Keratinocyte (primary cell): Measurements from ENCODE around the gene RYR1. TPM values are rescaled to one million over a fixed set of nuclear protein-coding genes. Genes with fewer than 3 reads are reported as not detected.

Source experiments
- DNase-seq: peaks from one replicate; pipeline ENCODE4 v3.0.0-alpha.2; 2011; ENCODE audit warnings: low read depth, missing footprints, low spot score
- FAIRE-seq: peaks from 2 replicates; lab custom pipeline; 2011; peaks lifted over from hg19 to GRCh38; lab: Jason Lieb, UNC
- H2AFZ ChIP-seq: 2 replicates; pipeline ENCODE4 v1.6.0; 2012; ENCODE audit warnings: low read length, control low read depth, inconsistent platforms; ENCODE audit not compliant: control insufficient read depth
- H3K27ac ChIP-seq: 2 replicates; pipeline ENCODE4 v1.5.1; 2011; ENCODE audit warnings: low read length; ENCODE audit not compliant: control insufficient read depth, insufficient read depth
- H3K27me3 ChIP-seq: 3 replicates; pipeline ENCODE4 v1.6.0; 2011; ENCODE audit warnings: low read length; ENCODE audit not compliant: control insufficient read depth, insufficient read depth; ENCODE audit errors: extremely low read depth
- H3K36me3 ChIP-seq, 2 experiments: 2 replicates in 1 of 2; 3 replicates in 1 of 2; pipeline ENCODE4 v1.5.1; 2011; ENCODE audit warnings: low read length in 2 of 2, mild to moderate bottlenecking in 1 of 2; ENCODE audit not compliant: control insufficient read depth in 2 of 2, insufficient read depth in 2 of 2; ENCODE audit errors: extremely low read depth in 1 of 2
- H3K4me1 ChIP-seq: 3 replicates; pipeline ENCODE4 v1.5.1; 2011; ENCODE audit warnings: low read length; ENCODE audit not compliant: control insufficient read depth, insufficient read depth; ENCODE audit errors: extremely low read depth
- H3K4me2 ChIP-seq: 3 replicates; pipeline ENCODE4 v1.6.0; 2011; ENCODE audit warnings: low read depth, low read length; ENCODE audit not compliant: control insufficient read depth, insufficient read depth; ENCODE audit errors: extremely low read depth
- H3K4me3 ChIP-seq, 3 experiments: fragments of 200-600 bp in 1 of 3; sonication (generic) in 1 of 3; 2 replicates in 2 of 3; 3 replicates in 1 of 3; pipeline ENCODE4 v1.5.1; 2011 to 2016; ENCODE audit warnings: low read length in 3 of 3, mild to moderate bottlenecking in 3 of 3, control low read depth in 2 of 3, inconsistent platforms in 1 of 3, low read depth in 1 of 3, mixed read lengths in 1 of 3, mixed run types in 1 of 3, moderate library complexity in 1 of 3; ENCODE audit not compliant: control insufficient read depth in 2 of 3, insufficient read depth in 2 of 3; ENCODE audit errors: extremely low read depth in 1 of 3
- H3K79me2 ChIP-seq: 2 replicates; pipeline ENCODE4 v1.6.0; 2012; ENCODE audit warnings: low read length; ENCODE audit not compliant: control insufficient read depth, insufficient read depth
- H3K9ac ChIP-seq: 3 replicates; pipeline ENCODE4 v1.6.0; 2011; ENCODE audit warnings: low read length; ENCODE audit not compliant: control insufficient read depth, insufficient read depth; ENCODE audit errors: extremely low read depth
- H3K9me1 ChIP-seq: 3 replicates; pipeline ENCODE4 v1.6.0; 2011; ENCODE audit warnings: low read length; ENCODE audit not compliant: control insufficient read depth, insufficient read depth; ENCODE audit errors: extremely low read depth
- H3K9me3 ChIP-seq: 2 replicates; pipeline ENCODE4 v1.5.1; 2012; ENCODE audit warnings: low read depth, low read length; ENCODE audit not compliant: control insufficient read depth
- H4K20me1 ChIP-seq: 3 replicates; pipeline ENCODE4 v1.6.0; 2011; ENCODE audit warnings: low read length; ENCODE audit not compliant: control insufficient read depth, insufficient read depth; ENCODE audit errors: extremely low read depth
- CTCF ChIP-seq, 3 experiments: IDR thresholded peaks in 1 of 3; conservative IDR thresholded peaks in 1 of 3; optimal IDR thresholded peaks in 1 of 3; 2 replicates in 2 of 3; 3 replicates in 1 of 3; pipeline versions ENCODE3 to v1.5.1; 2011; ENCODE audit warnings: low read length in 3 of 3, mild to moderate bottlenecking in 3 of 3, moderate library complexity in 2 of 3, control low read depth in 1 of 3, inconsistent platforms in 1 of 3; ENCODE audit not compliant: insufficient read depth in 2 of 3; ENCODE audit errors: extremely low read depth in 1 of 3
- EZH2 ChIP-seq: IDR thresholded peaks from one replicate; pipeline ENCODE4 v1.6.1; 2012; ENCODE audit warnings: inconsistent platforms, mild to moderate bottlenecking, low read length, moderate library complexity
- dilution Hi-C: fragments of 300-500 bp; cut with MboI; formaldehyde crosslinking; loops from one replicate; pipeline ENCODE4 v1.7.0; 2020; ENCODE audit warnings: low sequenced_read_pairs; ENCODE audit not compliant: extremely low pct_ligation_motif_present
- polyA plus RNA-seq, 5 experiments: library from polyadenylated mRNA; depleted of rRNA in 3 of 5; stranded (reverse) in 3 of 5; stranded (forward) in 1 of 5; unstranded in 1 of 5; fragments of >200 nt; gene quantifications; 1 replicate in 1 of 5; 2 replicates in 3 of 5; 3 replicates in 1 of 5; pipeline versions ENCODE4 v1.2.1 to v1.2.3, GENCODE V29; 2011 to 2012; ENCODE audit warnings: missing spikeins in 2 of 5, low read depth in 1 of 5, low replicate concordance in 1 of 5

Gene RYR1
- polyA plus RNA-seq, 1 donor (not counting 4 experiments of a cell fraction or from before 2014, with no cell fraction given), result 0.41 TPM

DNA sequence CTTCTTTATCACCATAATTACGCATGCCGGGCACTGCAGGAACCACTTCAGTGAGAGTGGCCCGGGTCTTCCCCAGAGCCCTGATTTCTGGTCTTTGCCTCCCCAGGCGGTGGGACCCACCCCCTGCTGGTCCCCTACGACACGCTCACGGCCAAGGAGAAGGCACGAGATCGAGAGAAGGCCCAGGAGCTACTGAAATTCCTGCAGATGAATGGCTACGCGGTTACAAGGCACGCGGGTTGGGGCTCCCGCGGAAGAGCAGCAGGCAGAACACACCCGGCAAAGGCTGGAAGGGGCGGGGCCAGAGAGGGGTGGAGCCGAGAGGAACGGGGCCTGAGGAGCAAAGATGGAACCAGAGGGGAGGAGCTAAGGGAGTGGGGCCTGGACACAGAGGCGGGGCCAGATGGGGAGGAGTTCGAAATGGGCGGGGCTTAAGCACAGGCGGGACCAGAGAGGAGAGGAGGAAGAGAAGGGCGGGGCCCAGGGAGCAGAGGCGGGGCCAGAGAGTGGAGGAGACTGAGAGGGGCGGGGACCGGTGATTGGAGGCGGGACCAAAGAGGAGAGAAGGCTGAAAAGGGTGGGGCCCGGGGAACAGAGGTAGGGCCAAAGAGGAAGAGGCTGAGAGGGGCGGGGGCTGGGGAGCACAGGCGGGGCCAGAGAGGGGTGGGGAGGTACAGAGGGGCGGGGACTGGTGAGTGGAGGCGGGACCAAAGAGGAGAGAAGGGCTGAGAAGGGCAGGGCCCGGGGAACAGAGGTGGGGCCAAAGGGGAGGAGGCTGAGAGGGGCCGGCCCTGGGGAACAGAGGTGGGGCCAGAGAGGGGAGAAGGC, 73.4 kb downstream of the RYR1 start:
- H3K9ac ChIP-seq, result no peak overlapping the region
- no peaks in the 10 kb centered on the region for H3K27me3 ChIP-seq
- no peaks in the 10 kb centered on the region for H3K79me2 ChIP-seq
- H3K36me3 ChIP-seq, result no peaks in the 10 kb centered on the region
- FAIRE-seq, result no peak
- no peaks in the 10 kb centered on the region for H3K9me1 ChIP-seq
- H2AFZ ChIP-seq, result peak overlapping the region; percentile 22
- no peaks in the 10 kb centered on the region for H3K9me3 ChIP-seq
- peak; percentile 83 for DNase-seq
- H3K4me2 ChIP-seq, result no peak overlapping the region
- dilution Hi-C loops, result no loop called here
- no peaks in the 10 kb centered on the region for H4K20me1 ChIP-seq
- H3K27ac ChIP-seq, result no peak overlapping the region
- H3K4me1 ChIP-seq, result no peaks in the 10 kb centered on the region
- TF ChIP-seq EZH2 (no peak), CTCF (optimal IDR thresholded peaks at IDR 0.05 in 1 of 3, IDR thresholded peaks at IDR 0.05 in 1 of 3, conservative IDR thresholded peaks at IDR 0.05 in 1 of 3; ENCODE audit: extremely low read depth in 1 of 3, insufficient read depth in 2 of 3, low read length in 3 of 3) (no peak)
- no peak overlapping the region for H3K4me3 ChIP-seq

- H4K20me1 ChIP-seq, result no peaks in the 10 kb centered on the region
- H3K36me3 ChIP-seq, result no peaks in the 10 kb centered on the region
- no peak for TF ChIP-seq CTCF (optimal IDR thresholded peaks at IDR 0.05 in 1 of 3, IDR thresholded peaks at IDR 0.05 in 1 of 3, conservative IDR thresholded peaks at IDR 0.05 in 1 of 3; ENCODE audit: extremely low read depth in 1 of 3, insufficient read depth in 2 of 3, low read length in 3 of 3)
- no peak overlapping the region for H2AFZ ChIP-seq
- H3K79me2 ChIP-seq, result no peaks in the 10 kb centered on the region
- no peak for DNase-seq
- H3K27ac ChIP-seq, result no peak overlapping the region
- no peak overlapping the region for H3K9ac ChIP-seq
- H3K9me1 ChIP-seq, result no peaks in the 10 kb centered on the region
- H3K4me3 ChIP-seq, result no peak overlapping the region
- no peaks in the 10 kb centered on the region for H3K4me1 ChIP-seq
- H3K27me3 ChIP-seq, result no peaks in the 10 kb centered on the region
- dilution Hi-C loops, result no loop called here
- no peak for FAIRE-seq
- H3K9me3 ChIP-seq, result no peaks in the 10 kb centered on the region
- H3K4me2 ChIP-seq, result no peak overlapping the region
Measured at GRCh38 chr19:38507551-38508127, 74.1 kb downstream of the RYR1 start.
